GM12892 (cell line): ENCODE results near the gene UNC119B.

ENCODE experiments used
- POLR2A ChIP-seq: IDR thresholded peaks from 2 replicates; pipeline ENCODE4 v1.6.1; 2011; ENCODE audit warnings: low read depth, low read length, control low read depth
- POLR2AphosphoS5 ChIP-seq: IDR thresholded peaks from 2 replicates; pipeline ENCODE4 v1.6.1; 2011; ENCODE audit warnings: low read depth, low read length, control low read depth

- no peak for TF ChIP-seq POLR2AphosphoS5
- no peak for TF ChIP-seq POLR2A
Measured at GRCh38 chr12:120661432-120661831, 48.8 kb upstream of the UNC119B start.
